Measurements from ENCODE around the gene FOXO3.

GRCh38 chr6:108721286-108721685 is 160.6 kb downstream of the FOXO3 start:
- TF ChIP-seq CTCF (IDR thresholded peaks at IDR 0.05) (no peak), POLR2AphosphoS5 (IDR thresholded peaks at IDR 0.05; ENCODE audit: low read depth, low read length) (no peak), TCF7L2 (IDR thresholded peaks at IDR 0.05; ENCODE audit: low read depth, low read length) (no peak), REST (IDR thresholded peaks at IDR 0.05; ENCODE audit: insufficient read depth in 1 of 2, low read depth in 2 of 2, low read length in 1 of 2) (no peak)
